ENCODE results near the gene ATAD3B. TPM values are rescaled to one million over a fixed set of nuclear protein-coding genes. Genes with fewer than 3 reads are reported as not detected.

ATAD3B gene
- total and polyA plus RNA-seq, 2 of the 13 experiments (the other 11 are each of a cell fraction or from before 2014, with no cell fraction given) = 9.6 to 31.1 TPM

- TF ChIP-seq ZXDC (CRISPR knock-in tag; IDR thresholded peaks at IDR 0.05) (peak; percentile 44; the same call in 1 of the 2 replicates), ZNF337 (CRISPR knock-in tag; IDR thresholded peaks at IDR 0.05; ENCODE audit: borderline replicate concordance, low read depth) (no peak)
These were observed 31.1 kb upstream of the ATAD3B start (continued) for GRCh38 chr1:1440262-1441001.

- DNase-seq (ENCODE audit: low spot score) (peak; percentile 41), FAIRE-seq (peak; percentile 64), ATAC-seq (peak; percentile 60)
- no TSS peak for BruUV-seq (replicated peaks)
- H3K79me2 ChIP-seq (ENCODE audit: insufficient read depth, low read length) = peaks cover 18% of the 10 kb centered on the region
- H3K27me3 ChIP-seq (ENCODE audit: control insufficient read depth in 1 of 2, insufficient read depth in 2 of 2, low read length in 2 of 2) = no peaks in the 10 kb centered on the region
- peak overlapping the region in 2 of 3 experiments; percentile 13 to 66; a peak in 2 of 6 replicates for H3K4me3 ChIP-seq (replicated peaks in 1 of 3; ENCODE audit: insufficient read depth in 1 of 3, low read depth in 2 of 3, low read length in 3 of 3)
- H3K36me3 ChIP-seq (replicated peaks in 1 of 2; ENCODE audit: control insufficient read depth in 1 of 2, insufficient read depth in 2 of 2, low read length in 2 of 2) = peaks cover 0 to 2% of the 10 kb centered on the region in 2 experiments; a peak in 1 of 5 replicates
- peak overlapping the region; percentile 38 for H3K9ac ChIP-seq (ENCODE audit: insufficient read depth, low read depth, low read length)
- H3K4me2 ChIP-seq (ENCODE audit: low read depth, low read length) = peak overlapping the region; percentile 75
- H3K27ac ChIP-seq (ENCODE audit: extremely low read length, insufficient read depth, low read length) = no peak overlapping the region
- intact Hi-C loops (cut with micrococcal nuclease; ENCODE audit: unreplicated experiment) (loop anchor here (5.0 kb wide), 1 partner anchor 34 kb away; the partner anchor contains the start of gene MRPL20), in situ Hi-C loops (cut with HindIII; ENCODE audit: extremely low pct_ligation_motif_present, low pct_unique_long_range_greater_than_20kb) (no loop called here)
- no peaks in the 10 kb centered on the region for H4K20me1 ChIP-seq (ENCODE audit: insufficient read depth, low read length)
- H3K4me1 ChIP-seq (ENCODE audit: insufficient read depth, low read length) = peaks cover 56% of the 10 kb centered on the region
- ChIA-PET CTCF (ENCODE audit: low intra/inter-chr PET ratio, low total read pairs) (interaction anchor here (1.0 to 1.6 kb wide), 3 partner anchors 11 to 34 kb away, joined by 3 to 10 read pairs (median 3); partner anchors contain the start of gene MRPL20), POLR2A (interaction anchor here (0.6 to 5.4 kb wide), 11 partner anchors 10 to 64 kb away, joined by 3 to 76 read pairs (median 7); partner anchors contain the start of genes ANKRD65, CCNL2 and MRPL20)
- no peak overlapping the region for H2AFZ ChIP-seq (ENCODE audit: low read length)
- WGBS (ENCODE audit: low lambda C conversion rate) = no CpG with 5 or more reads among the region's 29 CpGs
- H3K9me3 ChIP-seq (ENCODE audit: low read length) = no peaks in the 10 kb centered on the region
- TF ChIP-seq ZSCAN30 (CRISPR knock-in tag; IDR thresholded peaks at IDR 0.05) = no peak
- TF ChIP-seq NFATC3 (CRISPR knock-in tag; IDR thresholded peaks at IDR 0.05) = 0 out of 2 replicates have a peak, but pooled peaks have one; percentile 54
- peak; percentile 32; the same call in 1 of the 2 replicates for TF ChIP-seq ZNF558 (CRISPR knock-in tag; IDR thresholded peaks at IDR 0.05; ENCODE audit: borderline replicate concordance)
- TF ChIP-seq ZC3H13 (CRISPR knock-in tag; IDR thresholded peaks at IDR 0.05) = peak; percentile 87
- TF ChIP-seq ZBTB43 (CRISPR knock-in tag; conservative IDR thresholded peaks at IDR 0.05) = no peak
- TF ChIP-seq NCOA5 (CRISPR knock-in tag; IDR thresholded peaks at IDR 0.05) = no peak
- peak; percentile 82 for TF ChIP-seq ZSCAN25 (CRISPR knock-in tag; IDR thresholded peaks at IDR 0.05)
These were observed 30.3 kb upstream of the ATAD3B start for GRCh38 chr1:1441002-1441888.
